HepG2 (cell line): ENCODE results near the gene BAZ1A. TPM values are rescaled to one million over a fixed set of nuclear protein-coding genes. Genes with fewer than 3 reads are reported as not detected.

Experiments
- ELF1 ChIP-seq: sonication (generic); formaldehyde crosslinking; IDR thresholded peaks from 2 replicates; pipeline ENCODE4 v1.4.0; 2020; ENCODE audit warnings: missing genetic modification reagents
- ETV5 ChIP-seq: IDR thresholded peaks from 2 replicates; pipeline ENCODE4 v1.6.1; 2018; ENCODE audit warnings: missing biosample characterization, missing genetic modification reagents, inconsistent platforms, borderline replicate concordance
- FOSL2 ChIP-seq: sonication (generic); formaldehyde crosslinking; IDR thresholded peaks from 2 replicates; pipeline ENCODE4 v1.4.0; 2020; ENCODE audit warnings: missing genetic modification reagents
- GPN1 ChIP-seq: sonication (generic); formaldehyde crosslinking; IDR thresholded peaks from 2 replicates; pipeline ENCODE4 v1.5.1; 2020; ENCODE audit warnings: missing genetic modification reagents, borderline replicate concordance
- HDAC1 ChIP-seq: sonication (generic); formaldehyde crosslinking; IDR thresholded peaks from 2 replicates; pipeline ENCODE4 v1.5.1; 2020; ENCODE audit warnings: mild to moderate bottlenecking, missing genetic modification reagents
- MAF1 ChIP-seq: sonication (generic); formaldehyde crosslinking; IDR thresholded peaks from 2 replicates; pipeline ENCODE4 v1.5.0; 2020; ENCODE audit warnings: missing genetic modification reagents, borderline replicate concordance
- NFATC3 ChIP-seq: sonication (generic); formaldehyde crosslinking; IDR thresholded peaks from 2 replicates; pipeline ENCODE4 v1.5.1; 2020; ENCODE audit warnings: mild to moderate bottlenecking, missing genetic modification reagents
- PAF1 ChIP-seq: IDR thresholded peaks from 2 replicates; pipeline ENCODE4 v1.6.1; 2016; ENCODE audit warnings: missing genetic modification reagents, missing compliant biosample characterization
- POLR2G ChIP-seq: fragments of 200-400 bp; formaldehyde crosslinking; IDR thresholded peaks from 2 replicates; pipeline ENCODE4 v1.6.1; 2018; ENCODE audit warnings: mild to moderate bottlenecking, low read depth, low read length, moderate library complexity
- ZNF549 ChIP-seq: sonication (generic); formaldehyde crosslinking; IDR thresholded peaks from 2 replicates; pipeline ENCODE4 v1.5.0; 2020; ENCODE audit warnings: missing genetic modification reagents
- polyA plus RNA-seq, 8 experiments: library from polyadenylated mRNA; depleted of rRNA in 3 of 8; stranded (reverse) in 7 of 8; unstranded in 1 of 8; fragments of >200 nt; fragmentation: Illumina TruSeq in 4 of 8; extraction: Trizol in 4 of 8; gene quantifications; 2 replicates each; pipeline versions ENCODE4 v1.2.1 to v1.2.3, GENCODE V29; 2011 to 2016; ENCODE audit warnings: low read depth in 4 of 8, missing spikeins in 1 of 8, mixed read lengths in 1 of 8; ENCODE audit not compliant: insufficient read depth in 1 of 8
- total RNA-seq, 5 experiments: library from RNA; depleted of rRNA; stranded (reverse); fragments of >200 nt; fragmentation: Illumina TruSeq; extraction: Trizol; gene quantifications; 2 replicates each; pipeline ENCODE4 v1.2.3, GENCODE V29; 2016; ENCODE audit warnings: low read depth in 1 of 5
- TF ChIP-seq, protein P1 (sequence below): sonication (generic); formaldehyde crosslinking; IDR thresholded peaks from 2 replicates; pipeline ENCODE4 v1.4.0; 2020; ENCODE audit warnings: missing genetic modification reagents
- TF ChIP-seq, protein P2 (sequence below): IDR thresholded peaks from 2 replicates; pipeline ENCODE4 v1.6.1; 2016; ENCODE audit warnings: mild to moderate bottlenecking
- TF ChIP-seq, protein P3 (sequence below): sonication (generic); formaldehyde crosslinking; IDR thresholded peaks from 2 replicates; pipeline ENCODE4 v1.5.1; 2020; ENCODE audit warnings: mild to moderate bottlenecking, missing genetic modification reagents, borderline replicate concordance

The BAZ1A gene
- total and polyA plus RNA-seq, 2 of the 13 experiments (the other 11 are each of a cell fraction or from before 2014, with no cell fraction given) = 20.9 to 56.8 TPM

DNA sequence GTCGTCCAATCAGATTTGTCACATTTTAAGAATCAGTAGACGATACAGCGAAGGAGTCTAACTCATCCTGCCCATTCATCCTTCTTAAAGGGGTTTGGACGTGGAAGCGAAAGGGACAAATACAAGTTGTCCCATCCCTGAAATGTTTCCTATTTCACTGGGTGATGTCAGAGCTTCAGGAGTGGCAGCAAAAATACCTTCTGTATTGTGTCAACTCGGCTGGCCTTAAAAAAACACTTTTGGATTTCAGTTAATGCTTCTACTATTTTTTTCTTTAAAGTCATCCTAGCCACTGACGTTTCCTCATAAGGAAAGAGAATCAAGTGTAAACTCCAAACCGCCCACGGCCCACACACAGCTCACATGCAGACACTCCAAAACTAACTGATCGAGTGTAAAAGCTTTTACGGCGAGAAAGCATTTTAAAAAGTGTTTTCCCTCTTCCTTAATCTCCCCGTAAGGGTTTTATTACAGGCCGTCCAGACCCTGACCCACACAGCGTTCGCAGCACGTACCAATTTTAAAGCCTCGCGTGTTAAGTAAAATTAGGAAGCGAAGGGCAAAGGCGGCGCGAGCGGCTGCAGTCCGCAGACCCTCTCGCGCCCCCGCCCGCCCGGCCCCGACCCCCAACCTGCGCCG is 161.4 kb downstream of the BAZ1A start (continued):
- TF ChIP-seq, protein P1, sequence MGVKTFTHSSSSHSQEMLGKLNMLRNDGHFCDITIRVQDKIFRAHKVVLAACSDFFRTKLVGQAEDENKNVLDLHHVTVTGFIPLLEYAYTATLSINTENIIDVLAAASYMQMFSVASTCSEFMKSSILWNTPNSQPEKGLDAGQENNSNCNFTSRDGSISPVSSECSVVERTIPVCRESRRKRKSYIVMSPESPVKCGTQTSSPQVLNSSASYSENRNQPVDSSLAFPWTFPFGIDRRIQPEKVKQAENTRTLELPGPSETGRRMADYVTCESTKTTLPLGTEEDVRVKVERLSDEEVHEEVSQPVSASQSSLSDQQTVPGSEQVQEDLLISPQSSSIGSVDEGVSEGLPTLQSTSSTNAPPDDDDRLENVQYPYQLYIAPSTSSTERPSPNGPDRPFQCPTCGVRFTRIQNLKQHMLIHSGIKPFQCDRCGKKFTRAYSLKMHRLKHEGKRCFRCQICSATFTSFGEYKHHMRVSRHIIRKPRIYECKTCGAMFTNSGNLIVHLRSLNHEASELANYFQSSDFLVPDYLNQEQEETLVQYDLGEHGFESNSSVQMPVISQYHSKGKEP (CRISPR knock-in tag) = peak; percentile 48; the same call in 1 of the 2 replicates
- TF ChIP-seq FOSL2 (no peak), HDAC1 (CRISPR knock-in tag) (no peak), NFATC3 (0 out of 2 replicates have a peak, but pooled peaks have one; percentile 51), GPN1 (CRISPR knock-in tag) (no peak), ETV5 (CRISPR knock-in tag) (no peak), POLR2G (no peak), MAF1 (CRISPR knock-in tag) (no peak), PAF1 (CRISPR knock-in tag) (no peak), ELF1 (no peak), ZNF549 (CRISPR knock-in tag) (no peak; the same call in 1 of the 2 replicates)
- TF ChIP-seq, protein P2, sequence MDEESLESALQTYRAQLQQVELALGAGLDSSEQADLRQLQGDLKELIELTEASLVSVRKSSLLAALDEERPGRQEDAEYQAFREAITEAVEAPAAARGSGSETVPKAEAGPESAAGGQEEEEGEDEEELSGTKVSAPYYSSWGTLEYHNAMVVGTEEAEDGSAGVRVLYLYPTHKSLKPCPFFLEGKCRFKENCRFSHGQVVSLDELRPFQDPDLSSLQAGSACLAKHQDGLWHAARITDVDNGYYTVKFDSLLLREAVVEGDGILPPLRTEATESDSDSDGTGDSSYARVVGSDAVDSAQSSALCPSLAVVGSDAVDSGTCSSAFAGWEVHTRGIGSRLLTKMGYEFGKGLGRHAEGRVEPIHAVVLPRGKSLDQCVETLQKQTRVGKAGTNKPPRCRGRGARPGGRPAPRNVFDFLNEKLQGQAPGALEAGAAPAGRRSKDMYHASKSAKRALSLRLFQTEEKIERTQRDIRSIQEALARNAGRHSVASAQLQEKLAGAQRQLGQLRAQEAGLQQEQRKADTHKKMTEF (CRISPR knock-in tag) = no peak
- TF ChIP-seq, protein P3, sequence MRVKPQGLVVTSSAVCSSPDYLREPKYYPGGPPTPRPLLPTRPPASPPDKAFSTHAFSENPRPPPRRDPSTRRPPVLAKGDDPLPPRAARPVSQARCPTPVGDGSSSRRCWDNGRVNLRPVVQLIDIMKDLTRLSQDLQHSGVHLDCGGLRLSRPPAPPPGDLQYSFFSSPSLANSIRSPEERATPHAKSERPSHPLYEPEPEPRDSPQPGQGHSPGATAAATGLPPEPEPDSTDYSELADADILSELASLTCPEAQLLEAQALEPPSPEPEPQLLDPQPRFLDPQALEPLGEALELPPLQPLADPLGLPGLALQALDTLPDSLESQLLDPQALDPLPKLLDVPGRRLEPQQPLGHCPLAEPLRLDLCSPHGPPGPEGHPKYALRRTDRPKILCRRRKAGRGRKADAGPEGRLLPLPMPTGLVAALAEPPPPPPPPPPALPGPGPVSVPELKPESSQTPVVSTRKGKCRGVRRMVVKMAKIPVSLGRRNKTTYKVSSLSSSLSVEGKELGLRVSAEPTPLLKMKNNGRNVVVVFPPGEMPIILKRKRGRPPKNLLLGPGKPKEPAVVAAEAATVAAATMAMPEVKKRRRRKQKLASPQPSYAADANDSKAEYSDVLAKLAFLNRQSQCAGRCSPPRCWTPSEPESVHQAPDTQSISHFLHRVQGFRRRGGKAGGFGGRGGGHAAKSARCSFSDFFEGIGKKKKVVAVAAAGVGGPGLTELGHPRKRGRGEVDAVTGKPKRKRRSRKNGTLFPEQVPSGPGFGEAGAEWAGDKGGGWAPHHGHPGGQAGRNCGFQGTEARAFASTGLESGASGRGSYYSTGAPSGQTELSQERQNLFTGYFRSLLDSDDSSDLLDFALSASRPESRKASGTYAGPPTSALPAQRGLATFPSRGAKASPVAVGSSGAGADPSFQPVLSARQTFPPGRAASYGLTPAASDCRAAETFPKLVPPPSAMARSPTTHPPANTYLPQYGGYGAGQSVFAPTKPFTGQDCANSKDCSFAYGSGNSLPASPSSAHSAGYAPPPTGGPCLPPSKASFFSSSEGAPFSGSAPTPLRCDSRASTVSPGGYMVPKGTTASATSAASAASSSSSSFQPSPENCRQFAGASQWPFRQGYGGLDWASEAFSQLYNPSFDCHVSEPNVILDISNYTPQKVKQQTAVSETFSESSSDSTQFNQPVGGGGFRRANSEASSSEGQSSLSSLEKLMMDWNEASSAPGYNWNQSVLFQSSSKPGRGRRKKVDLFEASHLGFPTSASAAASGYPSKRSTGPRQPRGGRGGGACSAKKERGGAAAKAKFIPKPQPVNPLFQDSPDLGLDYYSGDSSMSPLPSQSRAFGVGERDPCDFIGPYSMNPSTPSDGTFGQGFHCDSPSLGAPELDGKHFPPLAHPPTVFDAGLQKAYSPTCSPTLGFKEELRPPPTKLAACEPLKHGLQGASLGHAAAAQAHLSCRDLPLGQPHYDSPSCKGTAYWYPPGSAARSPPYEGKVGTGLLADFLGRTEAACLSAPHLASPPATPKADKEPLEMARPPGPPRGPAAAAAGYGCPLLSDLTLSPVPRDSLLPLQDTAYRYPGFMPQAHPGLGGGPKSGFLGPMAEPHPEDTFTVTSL (CRISPR knock-in tag) = no peak; the same call in 1 of the 2 replicates
